HG02852 (cell line): ENCODE results near the gene VPS45.
A peak's percentile ranks its signal among the peaks of the same experiment; 100 is the strongest.
"Not testable (repeated sequence)": the region's sequence is repeated elsewhere in the genome, so short reads cannot be mapped to it uniquely, and the experiment has no call there.

Source experiments
- ATAC-seq: cut with Tn5 transposase; IDR thresholded peaks from one replicate; pipeline ENCODE4 v1.9.1; 2021; ENCODE audit warnings: mild to moderate bottlenecking, moderate library complexity; ENCODE audit not compliant: unreplicated experiment

Gene VPS45, protein sequence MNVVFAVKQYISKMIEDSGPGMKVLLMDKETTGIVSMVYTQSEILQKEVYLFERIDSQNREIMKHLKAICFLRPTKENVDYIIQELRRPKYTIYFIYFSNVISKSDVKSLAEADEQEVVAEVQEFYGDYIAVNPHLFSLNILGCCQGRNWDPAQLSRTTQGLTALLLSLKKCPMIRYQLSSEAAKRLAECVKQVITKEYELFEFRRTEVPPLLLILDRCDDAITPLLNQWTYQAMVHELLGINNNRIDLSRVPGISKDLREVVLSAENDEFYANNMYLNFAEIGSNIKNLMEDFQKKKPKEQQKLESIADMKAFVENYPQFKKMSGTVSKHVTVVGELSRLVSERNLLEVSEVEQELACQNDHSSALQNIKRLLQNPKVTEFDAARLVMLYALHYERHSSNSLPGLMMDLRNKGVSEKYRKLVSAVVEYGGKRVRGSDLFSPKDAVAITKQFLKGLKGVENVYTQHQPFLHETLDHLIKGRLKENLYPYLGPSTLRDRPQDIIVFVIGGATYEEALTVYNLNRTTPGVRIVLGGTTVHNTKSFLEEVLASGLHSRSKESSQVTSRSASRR

DNA sequence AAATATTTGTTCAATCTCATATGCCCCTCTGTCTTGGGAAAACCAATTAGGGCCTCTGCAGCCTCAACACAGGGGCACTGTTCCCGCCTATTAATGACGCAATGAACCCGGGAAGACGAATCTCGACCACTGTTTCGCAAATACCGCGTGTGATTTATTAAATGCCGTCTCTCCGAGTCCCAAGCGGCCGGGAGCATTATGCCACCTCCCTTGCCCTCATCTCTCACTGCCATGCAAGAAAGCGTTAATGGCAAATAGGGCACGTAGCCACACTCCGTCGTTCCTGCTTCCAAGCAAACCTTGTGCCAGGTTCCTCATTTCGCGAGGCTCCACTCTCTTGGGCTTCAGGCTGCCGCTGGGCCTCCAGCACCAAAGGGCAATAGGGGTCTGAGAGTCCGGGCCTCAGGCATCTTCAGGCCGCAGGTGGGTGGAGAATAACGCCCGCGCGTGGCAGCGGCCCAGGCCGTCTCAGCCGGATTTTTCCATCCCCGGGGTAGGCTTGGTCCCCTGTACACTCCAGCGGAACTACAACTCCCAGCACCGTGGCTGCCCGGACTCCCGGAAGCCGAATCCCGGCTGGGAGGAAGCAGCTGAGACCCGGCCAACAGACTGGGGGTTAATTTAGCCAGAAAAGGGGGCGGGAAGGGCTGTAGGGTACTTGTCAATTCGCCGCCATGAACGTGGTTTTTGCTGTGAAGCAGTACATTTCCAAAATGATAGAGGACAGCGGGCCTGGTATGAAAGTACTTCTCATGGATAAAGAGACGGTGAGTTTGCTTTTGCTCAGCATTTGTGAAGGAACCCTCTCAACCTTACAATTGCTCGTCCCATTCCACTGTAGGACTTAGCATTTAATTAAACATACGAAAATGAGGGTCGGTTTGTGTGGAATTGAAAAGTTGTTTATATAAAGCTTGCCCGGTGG lies at the start of gene VPS45:
TSS of gene VPS45 (plus strand) at position 593 of the 925 bp plus-strand sequence. CDS start at position 675, 82 bp downstream.
- ATAC-seq: peak; percentile 86

DNA sequence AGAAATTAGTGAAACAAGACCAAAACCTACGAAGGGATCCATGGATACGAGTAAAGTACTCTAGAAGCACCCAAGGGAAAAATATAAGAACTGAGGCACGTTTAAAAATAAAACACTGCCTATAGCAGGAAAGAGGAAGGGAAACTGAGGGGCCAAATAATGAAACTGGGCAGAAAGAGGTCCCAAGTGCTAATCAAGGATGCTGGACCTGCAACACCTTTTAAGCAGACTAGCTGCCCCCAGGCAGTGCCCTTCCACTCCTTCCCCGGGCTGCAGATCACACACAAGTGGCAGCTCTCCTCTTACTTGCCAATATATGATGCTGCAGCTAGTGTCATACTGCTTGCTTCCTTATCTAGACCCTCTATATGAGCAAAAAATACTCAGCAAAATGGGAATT lies 49.4 kb upstream of the VPS45 start:
- no peak for ATAC-seq

DNA sequence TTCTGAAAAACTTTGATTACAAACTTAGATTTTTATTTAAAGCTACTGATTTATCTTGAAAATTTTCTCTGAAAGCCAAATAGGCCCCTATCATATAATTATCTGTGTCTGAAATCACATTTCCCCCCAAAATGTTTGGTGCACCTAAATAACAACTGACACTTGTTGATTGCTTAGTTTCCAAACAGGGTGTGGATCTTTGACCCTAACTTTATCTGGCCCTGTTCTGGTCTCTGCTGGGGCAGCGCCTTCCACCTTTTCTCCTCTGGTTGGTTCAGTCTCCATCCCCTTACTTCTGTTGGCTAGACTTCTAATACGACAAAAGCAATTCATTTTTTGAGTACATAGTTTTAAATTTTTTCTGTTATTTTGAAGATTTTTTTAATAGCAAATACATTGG lies 46.9 kb upstream of the VPS45 start:
- ATAC-seq: no peak

DNA sequence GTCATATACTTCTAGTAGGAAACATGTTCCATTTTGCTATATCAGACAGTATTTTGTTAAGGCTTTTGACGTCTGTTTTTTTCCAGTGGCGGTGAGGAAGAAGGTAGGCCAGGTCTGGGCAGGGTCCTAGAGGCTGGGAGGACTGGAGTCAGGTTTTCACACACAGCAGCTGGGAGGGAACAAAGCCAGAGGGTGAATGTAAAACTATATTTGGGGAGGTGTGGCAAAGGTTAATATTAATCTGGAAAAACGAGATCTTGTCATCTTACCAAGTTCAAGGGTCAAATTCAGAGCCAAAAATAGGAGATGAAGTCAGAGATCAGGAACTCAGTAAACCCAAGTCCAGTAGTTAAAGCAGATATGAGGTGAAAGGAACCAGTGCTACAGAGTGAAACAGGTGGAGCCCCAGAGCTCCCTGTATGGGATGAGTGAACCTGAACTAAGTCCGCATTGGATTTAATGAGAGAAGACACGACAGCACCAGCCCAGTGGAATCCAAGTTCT lies 46.3 kb upstream of the VPS45 start:
- ATAC-seq: no peak

DNA sequence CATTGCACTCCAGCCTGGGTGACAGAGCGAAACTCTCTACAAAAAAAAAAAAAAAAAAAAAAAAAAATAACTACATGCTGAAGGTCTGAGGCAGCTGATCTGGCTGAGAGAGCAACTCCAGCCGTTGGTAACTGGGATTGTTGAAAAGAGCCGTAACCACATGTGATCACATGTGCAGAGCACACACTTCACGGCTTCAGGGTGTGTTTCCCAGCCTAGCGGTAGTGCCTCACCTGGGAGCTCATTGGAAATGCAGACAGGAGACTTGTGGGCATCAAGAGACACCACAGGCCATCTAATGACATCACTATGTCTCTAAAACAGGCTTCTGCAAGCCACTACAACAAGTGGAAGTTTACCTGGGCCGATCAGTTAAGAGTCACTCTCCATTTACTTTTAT lies 45.2 kb upstream of the VPS45 start:
- ATAC-seq: no peak

DNA sequence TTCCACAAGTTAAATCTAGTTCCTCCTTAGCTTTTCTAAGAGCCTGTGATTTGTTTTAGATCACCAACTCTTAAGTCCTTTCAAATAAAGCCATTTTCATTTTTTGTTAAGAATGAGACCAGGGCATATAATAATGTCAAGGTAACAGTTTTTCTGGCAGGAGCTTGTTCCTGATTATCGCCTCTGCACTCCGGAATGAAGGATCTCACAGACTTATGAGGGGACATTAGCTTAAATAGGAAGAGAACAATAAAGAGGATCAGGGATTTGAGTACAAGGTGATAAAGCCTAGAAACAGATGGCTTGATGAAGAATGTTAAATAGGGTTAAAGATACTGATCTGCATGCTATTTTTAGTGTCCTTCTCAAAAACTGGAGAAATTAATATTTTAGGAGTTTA lies 43.4 kb upstream of the VPS45 start:
- no peak for ATAC-seq

DNA sequence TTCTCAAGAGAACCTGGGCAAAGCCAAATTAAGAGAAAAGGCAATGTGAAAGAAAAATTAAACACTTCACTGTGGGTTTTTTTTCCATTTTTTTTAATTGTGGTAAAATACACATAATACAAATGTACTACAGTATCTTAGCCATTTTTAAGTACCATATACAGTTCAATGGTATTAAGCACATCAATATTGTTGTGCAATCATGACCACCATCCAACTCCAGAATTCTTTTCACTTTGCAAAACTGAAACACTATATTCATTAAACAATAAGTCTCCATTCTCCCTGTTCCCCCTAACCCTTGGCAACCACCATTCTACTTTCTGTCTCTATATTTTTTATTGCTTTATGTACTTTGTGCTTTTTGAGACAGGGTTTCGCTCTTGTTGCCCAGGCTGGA lies 39.3 kb upstream of the VPS45 start:
- ATAC-seq: no peak

DNA sequence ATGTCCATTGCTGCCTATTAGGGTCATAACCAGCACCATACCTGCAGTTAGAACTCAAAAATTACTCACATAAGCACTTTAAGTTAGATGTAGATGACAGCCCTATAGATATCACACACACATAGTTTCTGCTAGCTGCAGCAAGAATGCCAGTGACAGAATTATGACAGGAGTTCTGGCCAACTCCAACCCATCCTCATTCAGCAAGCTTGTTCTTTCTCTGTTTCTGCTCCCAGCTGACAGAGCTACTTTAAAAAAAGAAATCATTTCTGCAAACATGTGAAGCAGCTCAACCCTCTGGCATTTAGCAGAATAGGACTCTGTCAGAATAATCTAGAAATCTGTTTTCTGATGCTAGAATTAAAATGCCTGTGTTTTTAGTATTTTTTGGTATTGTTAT lies 33.2 kb upstream of the VPS45 start:
- ATAC-seq: no peak

DNA sequence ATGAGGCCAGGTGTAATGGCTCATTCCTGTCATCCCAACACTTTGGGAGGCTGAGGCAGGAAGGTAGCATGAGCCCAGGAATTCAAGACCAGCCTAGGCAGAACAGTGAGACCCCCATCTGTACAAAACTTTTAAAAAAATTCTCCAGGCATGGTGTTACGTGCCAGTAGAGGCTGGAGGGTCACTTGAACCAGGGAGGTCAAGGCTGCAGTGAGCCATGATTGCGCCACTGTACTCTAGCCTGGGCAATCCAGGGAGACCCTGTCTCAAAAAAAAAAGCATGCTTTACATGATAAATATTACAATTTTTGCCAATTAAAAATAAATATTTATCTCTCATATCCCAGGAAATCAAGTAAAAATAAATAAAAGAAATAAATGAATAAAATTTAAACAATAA lies 17.6 kb upstream of the VPS45 start:
- no peak for ATAC-seq

DNA sequence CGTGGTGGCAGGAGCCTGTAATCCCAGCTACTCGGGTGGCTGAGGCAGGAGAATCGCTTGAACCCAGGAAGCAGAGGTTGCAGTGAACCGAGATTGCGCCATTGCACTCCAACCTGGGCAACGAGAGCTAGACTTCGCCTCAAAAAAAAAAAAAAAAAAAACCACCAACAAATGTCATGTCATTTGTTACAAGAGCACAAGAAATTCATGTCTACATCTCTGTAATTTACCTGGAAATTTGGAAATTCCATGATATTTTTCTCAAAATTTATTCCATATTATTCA lies 16.5 kb upstream of the VPS45 start:
- ATAC-seq: no peak

DNA sequence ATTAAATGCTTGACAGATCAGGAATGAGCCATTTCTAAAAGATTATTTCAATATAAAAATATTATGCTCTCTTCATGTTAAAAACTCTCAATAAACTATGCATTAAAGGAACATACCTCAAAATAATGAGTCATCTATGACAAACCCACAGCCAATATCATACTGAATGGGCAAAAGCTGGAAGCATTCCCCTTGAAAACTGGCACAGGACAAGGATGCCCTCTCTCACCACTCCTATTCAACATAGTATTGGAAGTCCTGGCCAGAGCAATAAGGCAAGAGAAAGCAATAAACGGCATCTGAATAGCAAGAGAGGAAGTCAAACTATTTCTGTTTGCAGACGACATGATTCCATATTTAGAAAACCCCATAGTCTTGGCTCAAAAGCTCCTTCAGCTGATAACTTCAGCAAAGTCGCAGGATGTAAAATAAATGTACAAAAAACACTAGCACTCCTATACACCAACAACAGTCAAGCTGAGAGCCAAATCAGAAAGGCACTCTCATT lies 15.6 kb upstream of the VPS45 start:
- not testable (repeated sequence) for ATAC-seq

DNA sequence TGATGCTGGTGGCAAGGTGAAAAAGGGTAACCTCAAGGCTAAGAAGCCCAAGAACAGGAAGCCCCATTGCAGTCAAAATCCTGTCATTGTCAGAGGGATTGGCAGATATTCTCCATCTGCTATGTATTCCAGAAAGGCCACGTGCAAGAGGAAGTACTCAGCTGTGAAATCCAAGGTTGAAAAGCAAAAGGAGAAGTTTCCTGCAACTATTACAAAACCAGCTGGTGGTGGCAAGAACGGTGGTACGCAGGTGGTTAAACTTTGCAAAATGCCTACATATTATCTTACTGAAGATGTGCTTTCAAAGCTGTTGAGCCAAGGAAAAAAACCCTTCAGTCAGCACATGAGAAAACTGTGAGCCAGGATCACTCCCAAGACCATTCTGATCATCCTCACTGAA lies 13.7 kb upstream of the VPS45 start:
- ATAC-seq: no peak

DNA sequence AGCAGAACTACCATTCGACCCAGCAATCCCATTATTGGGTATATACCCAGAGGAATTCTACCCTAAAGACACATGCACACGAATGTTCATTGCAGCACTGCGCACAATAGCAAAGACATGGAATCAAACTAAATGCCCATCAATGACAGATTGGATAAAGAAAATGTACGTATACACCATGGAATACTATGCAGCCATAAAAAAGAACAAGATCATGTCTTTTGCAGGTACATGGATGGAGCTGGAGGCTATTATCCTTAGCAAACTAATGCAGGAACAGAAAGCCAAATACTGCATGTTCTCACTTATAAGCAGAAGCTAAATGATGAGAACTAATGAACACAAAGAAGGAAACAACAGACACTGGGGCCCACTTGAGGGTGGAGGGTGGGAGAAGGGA lies 12.1 kb upstream of the VPS45 start:
- ATAC-seq: not testable (repeated sequence)

DNA sequence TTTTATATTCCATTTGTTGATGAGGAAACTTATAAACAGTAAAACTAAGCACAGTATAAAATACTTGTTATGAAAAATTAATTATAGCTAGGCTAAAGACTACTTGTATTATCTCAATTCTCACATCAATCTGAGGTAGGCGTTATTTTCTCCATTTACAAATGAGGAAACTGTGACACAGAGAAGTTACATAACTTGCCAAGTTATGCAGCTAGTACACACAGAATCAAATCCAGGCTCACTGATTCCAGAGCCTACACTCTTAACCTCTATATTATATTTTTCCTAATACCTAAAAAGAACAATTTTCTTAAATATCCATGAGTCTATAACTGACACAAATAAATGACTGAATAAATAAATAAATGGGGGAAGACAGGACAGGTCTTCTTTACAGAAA lies 11.2 kb upstream of the VPS45 start:
- ATAC-seq: no peak

DNA sequence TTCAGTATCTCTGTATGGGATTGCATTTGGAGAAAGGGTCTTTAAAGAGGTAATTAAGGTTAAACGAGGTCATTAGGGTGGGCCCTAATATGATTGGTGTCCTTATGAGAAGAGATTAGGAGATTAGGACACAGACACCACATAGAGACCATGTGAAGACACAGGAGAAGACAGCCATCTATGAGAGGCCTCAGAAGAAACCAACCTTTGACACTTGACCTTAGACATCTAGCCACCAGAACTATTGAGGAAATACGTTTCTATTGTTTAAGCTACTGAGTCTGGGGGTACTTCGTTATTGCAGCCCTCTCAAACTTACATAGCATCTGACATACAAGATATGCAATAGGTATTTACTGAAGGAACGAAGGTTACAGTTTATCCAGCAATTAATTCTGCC lies 7.3 kb upstream of the VPS45 start:
- ATAC-seq: no peak

DNA sequence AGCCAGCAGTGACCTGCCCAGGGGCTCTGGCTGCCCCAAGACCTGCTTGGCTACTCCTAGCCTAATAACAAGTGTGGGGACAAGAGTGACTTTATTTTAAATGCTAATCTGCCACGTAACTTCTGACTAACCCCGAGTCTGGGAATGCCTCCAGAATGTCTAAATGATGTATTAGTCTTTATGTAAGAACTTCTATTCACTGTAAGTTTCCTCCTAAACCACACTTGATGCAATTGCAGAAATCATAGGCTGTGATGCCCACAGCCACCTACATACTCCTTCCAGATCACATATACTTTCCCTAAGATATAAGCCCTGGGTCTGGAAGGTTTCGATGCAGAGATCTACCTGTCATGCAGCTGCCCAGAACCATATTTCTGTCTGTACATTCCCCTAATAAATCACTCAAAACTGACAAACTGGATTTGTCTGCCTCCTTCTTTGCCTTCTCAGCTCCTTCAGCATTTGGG lies 5.9 kb upstream of the VPS45 start:
- ATAC-seq: no peak

DNA sequence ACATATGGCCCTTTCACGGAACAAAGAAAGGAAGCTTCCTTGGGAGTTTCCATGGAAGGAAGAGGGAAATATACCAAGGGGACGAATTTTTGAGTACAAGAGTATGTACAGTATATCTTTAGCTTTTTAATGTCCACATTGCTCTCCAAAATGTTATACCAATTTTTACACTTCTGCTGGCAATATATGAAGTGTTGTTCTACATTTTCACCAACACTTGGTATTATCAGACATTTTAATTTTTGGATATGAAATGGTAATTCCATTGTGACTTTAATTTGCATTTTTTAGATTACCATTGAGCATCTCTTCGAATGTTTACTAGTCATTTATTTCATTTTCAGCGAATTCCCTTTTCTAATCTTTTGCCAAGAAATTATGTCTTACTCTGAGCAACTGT lies 5.5 kb upstream of the VPS45 start:
- ATAC-seq: no peak

DNA sequence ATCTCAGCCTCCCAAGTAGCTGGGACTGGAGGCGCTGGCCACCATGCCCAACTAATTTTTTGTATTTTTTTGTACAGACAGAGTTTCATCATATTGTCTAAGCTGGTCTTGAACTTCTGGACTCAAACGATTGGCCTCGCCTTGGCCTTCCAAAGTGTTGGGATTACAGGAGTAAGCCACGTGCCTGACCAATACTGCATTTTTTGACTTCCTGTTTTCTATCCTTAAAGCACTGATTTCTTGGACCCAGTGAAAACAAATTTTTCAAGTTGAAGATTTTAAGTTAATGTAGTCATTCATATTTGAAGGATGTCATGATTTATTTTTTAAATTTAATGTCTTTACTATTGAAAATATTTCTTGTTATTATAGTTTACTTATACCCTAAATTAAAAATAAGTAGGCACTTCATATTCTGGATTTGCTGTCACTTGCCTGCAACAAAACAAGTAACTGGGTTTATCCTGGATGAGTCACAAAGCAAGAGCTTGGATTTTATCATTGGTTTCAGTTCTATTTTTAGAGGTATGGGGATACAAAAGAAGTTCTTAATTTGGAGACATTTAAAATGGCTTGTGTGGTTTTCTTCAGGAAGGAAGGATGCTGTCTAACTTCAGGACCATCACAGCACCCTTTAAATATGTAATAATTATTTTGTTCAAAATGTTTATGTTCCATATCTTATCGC lies 2.2 kb upstream of the VPS45 start:
- no peak for ATAC-seq

DNA sequence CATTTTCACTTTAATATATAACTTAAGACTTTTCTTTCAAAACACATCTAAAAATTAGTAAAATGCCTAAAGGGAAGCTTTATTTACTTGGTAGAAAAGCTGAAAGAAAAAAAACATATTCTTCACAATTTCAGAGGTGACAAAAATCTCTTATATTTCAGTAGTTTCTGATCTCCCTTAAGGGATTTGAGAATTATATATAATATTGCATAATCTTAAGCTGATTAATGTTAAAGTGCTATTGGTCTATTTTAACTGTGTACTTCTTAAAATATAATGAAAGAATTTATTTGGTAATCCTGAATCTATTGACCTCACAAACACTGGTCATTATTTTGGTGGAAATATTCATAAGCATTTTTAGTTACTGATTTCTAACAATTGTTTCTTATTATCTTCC lies 1.2 kb upstream of the VPS45 start:
- ATAC-seq: no peak

DNA sequence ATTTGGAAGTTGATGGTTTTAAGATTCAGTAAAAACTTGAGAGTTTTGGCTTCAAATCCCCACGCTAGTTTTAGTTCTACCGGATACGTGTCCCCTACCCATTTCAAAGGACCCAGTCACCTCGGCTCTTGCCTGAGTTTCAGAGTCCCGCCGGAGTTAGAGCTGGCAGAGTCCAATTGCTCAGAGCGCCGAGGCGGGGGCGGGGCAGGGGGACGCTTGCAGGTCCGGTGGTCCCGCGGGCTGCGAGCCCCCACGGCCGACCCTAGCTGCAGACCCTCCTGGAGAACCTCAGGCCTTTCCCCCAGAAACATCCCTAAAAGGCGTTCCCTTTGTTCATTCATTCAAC lies 765 bp upstream of the VPS45 start:
- peak; percentile 26 for ATAC-seq

DNA sequence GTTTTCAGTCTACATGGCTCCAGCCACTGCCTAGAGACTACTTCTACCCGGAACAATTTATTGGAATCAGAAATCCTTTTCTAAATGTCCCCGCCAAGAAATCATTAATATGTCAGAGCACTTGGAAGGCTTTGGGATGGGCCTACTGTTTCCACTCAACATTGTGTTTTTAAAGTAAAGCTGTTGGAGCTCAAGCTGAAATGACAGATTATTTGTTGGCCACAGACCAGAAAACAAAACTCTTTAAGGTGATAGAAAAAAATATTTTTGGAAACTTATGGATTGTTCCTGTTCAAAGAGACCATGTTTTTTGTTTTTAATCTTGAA lies 496 bp downstream of the VPS45 start:
- no peak for ATAC-seq
